ENCODE measurements around the gene DNMBP.

DNMBP gene

GRCh38 chr10:99929360-99929759 is 80.4 kb downstream of the DNMBP start:
- Histone ChIP-seq H3K4me1 (ENCODE audit: control insufficient read depth in 2 of 2, insufficient read depth in 1 of 2, low read depth in 1 of 2, low read length in 2 of 2) (peaks cover 3 to 4% of the 10 kb centered on the region in 2 donors), H2BK5ac (ENCODE audit: low read length) (no peak overlapping the region), H4K91ac (ENCODE audit: low read depth, low read length, poor library complexity) (no peak overlapping the region), H3K4me2 (ENCODE audit: insufficient read depth, low read length, poor library complexity, severe bottlenecking) (no peak overlapping the region), H2AK5ac (ENCODE audit: low read depth, low read length) (no peak overlapping the region), H3K79me1 (ENCODE audit: low read depth, low read length) (no peaks in the 10 kb centered on the region), H3K36me3 (replicated peaks in 1 of 2; ENCODE audit: control insufficient read depth in 2 of 2, insufficient read depth in 2 of 2, low read length in 2 of 2) (no peaks in the 10 kb centered on the region), H3K14ac (ENCODE audit: low read length) (no peak overlapping the region), H2AFZ (ENCODE audit: low read length) (no peak overlapping the region), H3K4ac (ENCODE audit: low read length) (no peak overlapping the region), H3K4me3 (ENCODE audit: low read length in 2 of 2) (no peak overlapping the region), H4K8ac (ENCODE audit: low read depth, low read length) (no peak overlapping the region), H2BK12ac (ENCODE audit: low read length) (no peak overlapping the region), H2BK15ac (ENCODE audit: low read length) (no peak overlapping the region), H3K9ac (ENCODE audit: low read depth, low read length, poor library complexity) (no peak overlapping the region), H3K27ac (replicated peaks; ENCODE audit: low read length) (no peak overlapping the region), H3K9me3 (replicated peaks in 1 of 2; ENCODE audit: control insufficient read depth in 2 of 2, insufficient read depth in 1 of 2, low read depth in 1 of 2, low read length in 2 of 2) (no peaks in the 10 kb centered on the region), H3K27me3 (ENCODE audit: control insufficient read depth in 3 of 3, insufficient read depth in 3 of 3, low read depth in 1 of 3, low read length in 3 of 3) (no peaks in the 10 kb centered on the region), H3K18ac (ENCODE audit: low read length) (no peak overlapping the region), H3K23ac (ENCODE audit: low read depth, low read length, poor library complexity) (no peak overlapping the region), H2BK120ac (ENCODE audit: low read depth, low read length) (no peak overlapping the region)
- DNase-seq (ENCODE audit: low spot score) = no peak
- WGBS, 2 donors (ENCODE audit: extremely low coverage in 2 of 2, insufficient read length in 2 of 2, insufficient replicate concordance in 1 of 2) = no CpG with 5 or more reads among the region's 9 CpGs

GRCh38 chr10:99927721-99928280 is 81.9 kb downstream of the DNMBP start:
- H3K27ac ChIP-seq (replicated peaks; ENCODE audit: low read length) = no peak overlapping the region
- H3K14ac ChIP-seq (ENCODE audit: low read length) = no peak overlapping the region
- H3K79me1 ChIP-seq (ENCODE audit: low read depth, low read length) = no peaks in the 10 kb centered on the region
- H3K36me3 ChIP-seq (replicated peaks in 1 of 2; ENCODE audit: control insufficient read depth in 2 of 2, insufficient read depth in 2 of 2, low read length in 2 of 2) = no peaks in the 10 kb centered on the region
- H2BK120ac ChIP-seq (ENCODE audit: low read depth, low read length) = no peak overlapping the region
- H2AK5ac ChIP-seq (ENCODE audit: low read depth, low read length) = no peak overlapping the region
- no peak overlapping the region for H2BK12ac ChIP-seq (ENCODE audit: low read length)
- no peak overlapping the region for H4K91ac ChIP-seq (ENCODE audit: low read depth, low read length, poor library complexity)
- H3K4me1 ChIP-seq (ENCODE audit: control insufficient read depth in 2 of 2, insufficient read depth in 1 of 2, low read depth in 1 of 2, low read length in 2 of 2) = peaks cover 3 to 4% of the 10 kb centered on the region in 2 donors
- H3K27me3 ChIP-seq (ENCODE audit: control insufficient read depth in 3 of 3, insufficient read depth in 3 of 3, low read depth in 1 of 3, low read length in 3 of 3) = no peaks in the 10 kb centered on the region
- H2BK5ac ChIP-seq (ENCODE audit: low read length) = no peak overlapping the region
- H3K4me2 ChIP-seq (ENCODE audit: insufficient read depth, low read length, poor library complexity, severe bottlenecking) = no peak overlapping the region
- no peaks in the 10 kb centered on the region for H3K9me3 ChIP-seq (replicated peaks in 1 of 2; ENCODE audit: control insufficient read depth in 2 of 2, insufficient read depth in 1 of 2, low read depth in 1 of 2, low read length in 2 of 2)
- H2AFZ ChIP-seq (ENCODE audit: low read length) = no peak overlapping the region
- no peak overlapping the region for H3K23ac ChIP-seq (ENCODE audit: low read depth, low read length, poor library complexity)
- H4K8ac ChIP-seq (ENCODE audit: low read depth, low read length) = no peak overlapping the region
- H3K4ac ChIP-seq (ENCODE audit: low read length) = no peak overlapping the region
- WGBS, 2 donors (ENCODE audit: extremely low coverage in 2 of 2, insufficient read length in 2 of 2, insufficient replicate concordance in 1 of 2) = no CpG with 5 or more reads among the region's 3 CpGs
- H3K18ac ChIP-seq (ENCODE audit: low read length) = no peak overlapping the region
- no peak overlapping the region for H3K4me3 ChIP-seq (ENCODE audit: low read length in 2 of 2)
- no peak overlapping the region for H3K9ac ChIP-seq (ENCODE audit: low read depth, low read length, poor library complexity)
- DNase-seq (ENCODE audit: low spot score) = no peak
- H2BK15ac ChIP-seq (ENCODE audit: low read length) = no peak overlapping the region

- Histone ChIP-seq H3K4me1 (ENCODE audit: control insufficient read depth in 2 of 2, insufficient read depth in 1 of 2, low read depth in 1 of 2, low read length in 2 of 2) (peaks cover 3 to 4% of the 10 kb centered on the region in 2 donors), H3K23ac (ENCODE audit: low read depth, low read length, poor library complexity) (no peak overlapping the region), H2BK15ac (ENCODE audit: low read length) (no peak overlapping the region), H4K8ac (ENCODE audit: low read depth, low read length) (no peak overlapping the region), H3K18ac (ENCODE audit: low read length) (no peak overlapping the region), H2BK5ac (ENCODE audit: low read length) (no peak overlapping the region), H3K14ac (ENCODE audit: low read length) (no peak overlapping the region), H3K27me3 (ENCODE audit: control insufficient read depth in 3 of 3, insufficient read depth in 3 of 3, low read depth in 1 of 3, low read length in 3 of 3) (no peaks in the 10 kb centered on the region), H3K9ac (ENCODE audit: low read depth, low read length, poor library complexity) (no peak overlapping the region), H3K4ac (ENCODE audit: low read length) (no peak overlapping the region), H3K36me3 (replicated peaks in 1 of 2; ENCODE audit: control insufficient read depth in 2 of 2, insufficient read depth in 2 of 2, low read length in 2 of 2) (no peaks in the 10 kb centered on the region), H3K27ac (replicated peaks; ENCODE audit: low read length) (no peak overlapping the region), H3K4me3 (ENCODE audit: low read length in 2 of 2) (no peak overlapping the region), H2BK120ac (ENCODE audit: low read depth, low read length) (no peak overlapping the region), H3K4me2 (ENCODE audit: insufficient read depth, low read length, poor library complexity, severe bottlenecking) (no peak overlapping the region), H4K91ac (ENCODE audit: low read depth, low read length, poor library complexity) (no peak overlapping the region), H2BK12ac (ENCODE audit: low read length) (no peak overlapping the region), H2AK5ac (ENCODE audit: low read depth, low read length) (peak overlapping the region; percentile 21), H3K9me3 (replicated peaks in 1 of 2; ENCODE audit: control insufficient read depth in 2 of 2, insufficient read depth in 1 of 2, low read depth in 1 of 2, low read length in 2 of 2) (no peaks in the 10 kb centered on the region), H3K79me1 (ENCODE audit: low read depth, low read length) (no peaks in the 10 kb centered on the region), H2AFZ (ENCODE audit: low read length) (no peak overlapping the region)
- no peak for DNase-seq (ENCODE audit: low spot score)
- no CpG with 5 or more reads among the region's 9 CpGs for WGBS, 2 donors (ENCODE audit: extremely low coverage in 2 of 2, insufficient read length in 2 of 2, insufficient replicate concordance in 1 of 2)
These were observed 82.6 kb downstream of the DNMBP start for GRCh38 chr10:99926925-99927720.

GRCh38 chr10:99924451-99925255 is 85.1 kb downstream of the DNMBP start:
- Histone ChIP-seq H2BK15ac (ENCODE audit: low read length) (no peak overlapping the region), H3K14ac (ENCODE audit: low read length) (no peak overlapping the region), H2BK120ac (ENCODE audit: low read depth, low read length) (no peak overlapping the region), H3K27ac (replicated peaks; ENCODE audit: low read length) (no peak overlapping the region), H3K23ac (ENCODE audit: low read depth, low read length, poor library complexity) (no peak overlapping the region), H3K36me3 (replicated peaks in 1 of 2; ENCODE audit: control insufficient read depth in 2 of 2, insufficient read depth in 2 of 2, low read length in 2 of 2) (no peaks in the 10 kb centered on the region), H4K8ac (ENCODE audit: low read depth, low read length) (no peak overlapping the region), H2BK5ac (ENCODE audit: low read length) (no peak overlapping the region), H3K27me3 (ENCODE audit: control insufficient read depth in 3 of 3, insufficient read depth in 3 of 3, low read depth in 1 of 3, low read length in 3 of 3) (no peaks in the 10 kb centered on the region), H3K9ac (ENCODE audit: low read depth, low read length, poor library complexity) (no peak overlapping the region), H2AK5ac (ENCODE audit: low read depth, low read length) (no peak overlapping the region), H3K9me3 (replicated peaks in 1 of 2; ENCODE audit: control insufficient read depth in 2 of 2, insufficient read depth in 1 of 2, low read depth in 1 of 2, low read length in 2 of 2) (no peaks in the 10 kb centered on the region), H3K4me2 (ENCODE audit: insufficient read depth, low read length, poor library complexity, severe bottlenecking) (no peak overlapping the region), H3K4me1 (ENCODE audit: control insufficient read depth in 2 of 2, insufficient read depth in 1 of 2, low read depth in 1 of 2, low read length in 2 of 2) (peaks cover 0 to 4% of the 10 kb centered on the region in 2 donors), H3K4me3 (ENCODE audit: low read length in 2 of 2) (no peak overlapping the region), H4K91ac (ENCODE audit: low read depth, low read length, poor library complexity) (no peak overlapping the region), H3K4ac (ENCODE audit: low read length) (no peak overlapping the region), H3K79me1 (ENCODE audit: low read depth, low read length) (no peaks in the 10 kb centered on the region), H2AFZ (ENCODE audit: low read length) (no peak overlapping the region), H3K18ac (ENCODE audit: low read length) (no peak overlapping the region), H2BK12ac (ENCODE audit: low read length) (no peak overlapping the region)
- no CpG with 5 or more reads among the region's 3 CpGs for WGBS, 2 donors (ENCODE audit: extremely low coverage in 2 of 2, insufficient read length in 2 of 2, insufficient replicate concordance in 1 of 2)
- DNase-seq (ENCODE audit: low spot score) = no peak

Data from neuronal stem cell (in vitro differentiated cells).